Measurements from ENCODE around the gene CABP7.

DNA sequence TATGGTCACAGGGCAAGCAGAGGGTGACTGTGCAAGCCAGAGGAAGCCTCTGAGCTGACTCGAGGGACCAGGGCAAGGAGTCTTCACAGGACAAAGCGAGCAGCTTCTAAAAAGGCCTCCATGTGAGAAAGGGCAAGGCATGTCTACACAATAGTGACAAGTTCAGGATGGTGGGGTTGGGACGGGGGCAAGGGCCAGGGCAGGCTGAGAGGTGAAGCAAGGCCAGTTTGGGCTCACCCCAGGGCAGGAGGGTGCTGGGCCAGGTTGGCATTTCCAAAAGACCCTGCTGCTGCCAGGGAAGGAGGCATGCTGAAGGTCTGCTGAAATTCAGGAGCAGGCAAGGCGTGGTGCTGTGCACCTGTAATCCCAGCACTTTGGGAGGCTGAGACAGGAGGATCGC is 12.3 kb upstream of the CABP7 start:
- TF ChIP-seq, protein P1, sequence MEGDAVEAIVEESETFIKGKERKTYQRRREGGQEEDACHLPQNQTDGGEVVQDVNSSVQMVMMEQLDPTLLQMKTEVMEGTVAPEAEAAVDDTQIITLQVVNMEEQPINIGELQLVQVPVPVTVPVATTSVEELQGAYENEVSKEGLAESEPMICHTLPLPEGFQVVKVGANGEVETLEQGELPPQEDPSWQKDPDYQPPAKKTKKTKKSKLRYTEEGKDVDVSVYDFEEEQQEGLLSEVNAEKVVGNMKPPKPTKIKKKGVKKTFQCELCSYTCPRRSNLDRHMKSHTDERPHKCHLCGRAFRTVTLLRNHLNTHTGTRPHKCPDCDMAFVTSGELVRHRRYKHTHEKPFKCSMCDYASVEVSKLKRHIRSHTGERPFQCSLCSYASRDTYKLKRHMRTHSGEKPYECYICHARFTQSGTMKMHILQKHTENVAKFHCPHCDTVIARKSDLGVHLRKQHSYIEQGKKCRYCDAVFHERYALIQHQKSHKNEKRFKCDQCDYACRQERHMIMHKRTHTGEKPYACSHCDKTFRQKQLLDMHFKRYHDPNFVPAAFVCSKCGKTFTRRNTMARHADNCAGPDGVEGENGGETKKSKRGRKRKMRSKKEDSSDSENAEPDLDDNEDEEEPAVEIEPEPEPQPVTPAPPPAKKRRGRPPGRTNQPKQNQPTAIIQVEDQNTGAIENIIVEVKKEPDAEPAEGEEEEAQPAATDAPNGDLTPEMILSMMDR (IDR thresholded peaks at IDR 0.05; ENCODE audit: extremely low read depth in 1 of 2, insufficient read depth in 1 of 2, low read depth in 1 of 2, low read length in 2 of 2): no peak
- TF ChIP-seq FOS (IDR thresholded peaks at IDR 0.05; ENCODE audit: borderline replicate concordance, insufficient read depth, low read length) (no peak), EZH2 (IDR thresholded peaks at IDR 0.05; ENCODE audit: borderline replicate concordance, low read depth, low read length, severe bottlenecking) (no peak), POLR2AphosphoS5 (IDR thresholded peaks at IDR 0.05; ENCODE audit: insufficient read depth, low read depth, low read length) (no peak), POLR2A (IDR thresholded peaks at IDR 0.05; ENCODE audit: low read depth, low read length) (no peak), MYC (IDR thresholded peaks at IDR 0.05; ENCODE audit: low read depth, low read length) (no peak), GATA2 (IDR thresholded peaks at IDR 0.05; ENCODE audit: insufficient read depth, insufficient read length, low read depth, low read length) (no peak)
- TF ChIP-seq, protein P2, sequence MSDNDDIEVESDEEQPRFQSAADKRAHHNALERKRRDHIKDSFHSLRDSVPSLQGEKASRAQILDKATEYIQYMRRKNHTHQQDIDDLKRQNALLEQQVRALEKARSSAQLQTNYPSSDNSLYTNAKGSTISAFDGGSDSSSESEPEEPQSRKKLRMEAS (IDR thresholded peaks at IDR 0.05; ENCODE audit: insufficient read depth, insufficient read length): no peak

Data from endothelial cell of umbilical vein (primary cell).